Suppressor macrophage (primary cell): ENCODE measurements around the gene CCND2.

Source experiments
- DNase-seq, 4 experiments: peaks; one replicate each; pipeline ENCODE4 v3.0.0-alpha.2; 2020 to 2022

CCND2 gene

GRCh38 chr12:4256043-4256826 lies 17.3 kb upstream of the CCND2 start:
- DNase-seq: no peak

- no peak for DNase-seq
Observed at GRCh38 chr12:4257442-4257841, 16.1 kb upstream of the CCND2 start.

DNA sequence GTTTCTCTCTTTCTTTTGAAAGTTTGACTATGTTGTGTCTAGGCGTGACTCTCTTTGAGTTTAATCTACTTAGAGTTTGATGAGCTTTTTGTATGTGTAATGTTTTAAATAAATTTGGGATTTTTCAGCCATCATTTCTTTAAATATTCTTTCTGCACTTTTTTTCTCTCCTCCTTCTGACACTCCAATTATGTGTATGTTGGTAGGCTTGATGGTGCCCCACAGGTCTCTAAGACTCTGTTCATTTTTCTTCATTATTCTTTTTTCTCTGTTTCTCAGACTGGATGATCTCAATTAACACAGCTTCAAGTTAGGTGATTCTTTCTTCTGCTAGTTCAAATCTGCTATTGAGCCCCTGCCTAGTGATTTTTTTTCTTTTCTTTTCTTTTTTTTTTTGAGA lies 14.5 kb upstream of the CCND2 start:
- DNase-seq: no peak

GRCh38 chr12:4261655-4262054 lies 11.9 kb upstream of the CCND2 start:
- no peak for DNase-seq

DNA sequence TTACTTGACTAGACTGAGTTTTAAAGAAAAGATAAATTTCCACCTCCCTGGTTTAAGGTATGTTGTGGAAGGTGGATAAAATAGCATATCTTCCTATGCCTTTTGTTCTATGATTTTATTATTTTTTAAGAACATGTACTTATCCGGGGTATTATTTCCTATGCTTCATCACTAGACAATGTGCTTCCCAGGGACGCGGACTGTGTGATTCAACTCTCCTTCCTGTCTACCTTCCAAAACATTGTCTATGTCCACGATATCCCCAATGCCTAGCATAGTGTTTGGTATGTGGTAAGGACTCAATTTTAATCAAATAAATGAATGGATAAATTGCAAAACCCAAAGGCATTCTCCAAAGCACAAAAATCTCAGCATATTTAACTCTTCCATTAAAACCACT lies 8.3 kb upstream of the CCND2 start:
- no peak for DNase-seq

DNA sequence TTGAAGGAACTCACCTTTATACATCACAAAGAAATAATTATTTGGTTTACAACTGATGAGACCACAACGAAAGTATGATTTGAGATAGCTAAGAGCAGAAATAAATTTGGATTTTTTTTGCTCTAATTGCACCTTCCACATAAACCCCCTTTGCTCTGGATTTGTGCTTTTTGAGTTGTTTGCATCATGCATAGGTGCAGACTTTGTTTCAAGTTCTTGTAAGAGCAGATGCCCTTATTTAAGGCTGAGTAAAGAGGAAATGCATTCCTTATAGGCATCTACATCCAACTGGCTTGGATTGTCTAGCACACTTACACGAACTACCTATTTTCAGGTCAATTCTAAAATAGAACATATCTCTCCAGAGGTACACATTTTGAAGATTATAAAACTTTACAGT lies 6.6 kb upstream of the CCND2 start:
- DNase-seq: no peak

- DNase-seq: no peak
Observed at GRCh38 chr12:4267704-4268328, 5.7 kb upstream of the CCND2 start.

GRCh38 chr12:4268329-4269181 lies 5.0 kb upstream of the CCND2 start:
- peak in 3 of 4 experiments; percentile 36 to 38 (median 37) for DNase-seq

- DNase-seq: peak; percentile 78 to 90 (median 82)
Observed at GRCh38 chr12:4269279-4269991, 4.1 kb upstream of the CCND2 start.

DNA sequence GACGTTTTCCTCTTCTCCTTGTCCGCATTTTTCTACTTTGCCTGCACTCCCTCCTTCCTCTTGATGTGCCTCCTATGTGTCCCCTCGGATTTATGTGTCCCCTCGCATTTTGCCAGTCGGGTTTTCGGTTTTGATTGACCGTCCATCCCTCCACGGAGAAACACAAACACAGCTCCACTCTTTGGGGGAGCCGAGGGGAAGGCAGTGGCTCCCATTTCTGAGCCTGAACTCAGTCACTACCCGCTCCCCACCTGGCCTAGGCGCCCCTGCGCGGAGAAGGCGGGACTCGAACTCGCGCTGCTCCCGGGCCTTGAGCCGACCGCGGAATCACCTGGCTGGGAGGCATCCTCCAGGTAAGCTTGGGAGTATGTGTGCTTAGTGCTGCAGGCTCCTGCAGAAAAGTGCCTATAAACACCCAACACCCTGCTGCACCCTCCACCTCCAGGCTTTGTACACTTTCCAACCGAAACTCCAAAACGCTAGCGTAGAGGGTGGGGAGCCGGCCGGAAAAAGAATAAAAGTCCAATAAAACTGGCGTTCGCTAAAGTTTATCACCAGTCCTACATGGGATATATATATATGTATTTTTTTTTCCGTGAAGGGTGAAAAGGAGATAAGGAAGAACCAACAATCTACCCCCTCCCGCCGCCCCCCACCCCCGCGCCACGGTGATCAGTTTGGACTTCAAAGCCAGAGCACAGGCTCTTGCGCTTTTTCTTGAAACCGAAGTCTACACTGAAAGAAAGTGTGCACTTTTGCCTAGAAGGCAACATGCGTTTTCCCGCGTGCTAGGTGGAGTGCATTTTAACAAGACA lies 3.3 kb upstream of the CCND2 start:
- no peak for DNase-seq

DNA sequence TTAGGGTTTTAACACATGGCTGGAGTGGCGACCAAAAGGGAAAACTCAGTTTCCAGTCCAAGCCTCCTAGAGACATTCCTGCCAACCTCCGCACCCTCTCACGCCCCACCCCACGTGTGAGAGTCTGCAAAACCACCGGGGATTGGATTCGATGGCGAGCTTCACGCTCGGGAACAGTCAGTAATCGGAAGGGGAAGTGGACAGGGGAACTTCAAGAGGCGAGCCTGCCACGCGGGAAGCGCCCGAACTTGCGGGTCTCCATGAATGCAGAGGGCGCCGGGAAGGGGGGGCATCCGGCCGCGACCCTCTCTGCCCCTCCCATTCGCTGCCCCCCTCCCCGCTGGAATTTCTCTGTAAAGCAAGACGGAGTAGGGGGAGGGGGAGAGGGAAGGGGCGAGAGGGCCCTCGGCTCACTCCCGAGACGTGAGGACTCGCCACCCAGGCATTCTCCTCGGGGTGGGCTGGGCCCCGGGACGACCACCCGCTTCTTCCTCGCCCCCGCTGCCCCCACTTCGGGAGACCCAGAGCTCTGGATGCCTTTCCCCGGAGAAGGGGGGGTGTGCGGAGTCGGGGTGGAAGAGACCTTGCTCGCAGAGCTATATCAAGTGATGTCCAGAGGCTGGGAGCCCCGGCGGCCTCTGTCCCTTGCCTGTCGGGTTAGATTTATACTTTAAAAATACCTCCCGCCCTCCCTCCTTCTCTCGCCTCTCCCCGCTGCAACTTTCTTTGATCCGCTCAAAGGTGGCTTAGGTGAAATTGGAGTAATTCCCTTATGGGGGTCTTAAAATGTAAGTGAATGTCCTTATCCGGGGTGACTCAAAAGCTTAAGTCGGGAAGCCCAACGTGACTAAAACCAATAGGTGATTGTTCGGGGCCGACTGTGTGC lies 2.5 kb upstream of the CCND2 start:
- DNase-seq: peak; percentile 57 to 80 (median 71)

DNA sequence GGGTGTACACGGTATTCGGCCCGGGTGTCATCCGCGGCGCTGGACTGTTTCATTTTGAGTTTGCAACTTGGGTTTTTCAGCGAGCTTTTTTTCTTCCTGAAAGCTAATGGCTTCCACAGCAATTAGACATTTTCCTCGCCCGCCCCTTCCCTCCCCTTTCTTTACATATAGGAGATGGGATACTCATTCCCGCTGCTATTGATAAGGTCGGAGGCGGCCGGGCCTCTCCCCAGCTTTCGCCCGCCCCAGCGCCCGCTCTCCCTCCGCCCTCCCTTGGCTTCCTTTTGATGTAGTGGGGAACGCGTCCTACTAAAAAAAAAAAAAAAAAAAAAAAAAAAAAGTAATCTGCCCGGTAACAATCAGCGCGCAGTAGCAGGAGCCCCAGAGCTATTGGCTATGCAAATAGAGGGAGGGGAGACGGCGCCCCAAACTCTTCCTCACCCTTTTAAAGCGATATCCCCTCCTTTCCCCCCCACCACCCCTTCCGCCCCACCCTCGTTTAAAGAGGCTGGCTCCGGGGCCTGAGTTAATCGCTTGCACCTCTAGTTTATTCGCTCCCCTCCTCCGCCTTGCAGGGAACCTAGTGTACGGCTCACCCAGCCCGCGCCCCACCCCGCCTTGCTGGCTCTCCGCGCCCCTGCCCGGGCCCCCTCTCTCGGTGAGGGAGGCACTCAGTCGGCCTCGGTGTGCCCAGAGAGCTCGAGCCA lies 1.7 kb upstream of the CCND2 start:
- peak in 3 of 4 experiments; percentile 40 to 54 (median 51) for DNase-seq

DNA sequence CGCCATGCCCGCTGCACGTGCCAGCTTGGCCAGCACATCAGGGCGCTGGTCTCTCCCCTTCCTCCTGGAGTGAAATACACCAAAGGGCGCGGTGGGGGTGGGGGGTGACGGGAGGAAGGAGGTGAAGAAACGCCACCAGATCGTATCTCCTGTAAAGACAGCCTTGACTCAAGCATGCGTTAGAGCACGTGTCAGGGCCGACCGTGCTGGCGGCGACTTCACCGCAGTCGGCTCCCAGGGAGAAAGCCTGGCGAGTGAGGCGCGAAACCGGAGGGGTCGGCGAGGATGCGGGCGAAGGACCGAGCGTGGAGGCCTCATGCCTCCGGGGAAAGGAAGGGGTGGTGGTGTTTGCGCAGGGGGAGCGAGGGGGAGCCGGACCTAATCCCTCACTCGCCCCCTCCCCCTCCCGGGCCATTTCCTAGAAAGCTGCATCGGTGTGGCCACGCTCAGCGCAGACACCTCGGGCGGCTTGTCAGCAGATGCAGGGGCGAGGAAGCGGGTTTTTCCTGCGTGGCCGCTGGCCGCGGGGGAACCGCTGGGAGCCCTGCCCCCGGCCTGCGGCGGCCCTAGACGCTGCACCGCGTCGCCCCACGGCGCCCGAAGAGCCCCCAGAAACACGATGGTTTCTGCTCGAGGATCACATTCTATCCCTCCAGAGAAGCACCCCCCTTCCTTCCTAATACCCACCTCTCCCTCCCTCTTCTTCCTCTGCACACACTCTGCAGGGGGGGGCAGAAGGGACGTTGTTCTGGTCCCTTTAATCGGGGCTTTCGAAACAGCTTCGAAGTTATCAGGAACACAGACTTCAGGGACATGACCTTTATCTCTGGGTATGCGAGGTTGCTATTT lies 914 bp upstream of the CCND2 start:
- no peak for DNase-seq

GRCh38 chr12:4273273-4273651 lies 300 bp upstream of the CCND2 start:
- DNase-seq: no peak

GRCh38 chr12:4274396-4275015 lies 944 bp downstream of the CCND2 start:
- no peak for DNase-seq

DNA sequence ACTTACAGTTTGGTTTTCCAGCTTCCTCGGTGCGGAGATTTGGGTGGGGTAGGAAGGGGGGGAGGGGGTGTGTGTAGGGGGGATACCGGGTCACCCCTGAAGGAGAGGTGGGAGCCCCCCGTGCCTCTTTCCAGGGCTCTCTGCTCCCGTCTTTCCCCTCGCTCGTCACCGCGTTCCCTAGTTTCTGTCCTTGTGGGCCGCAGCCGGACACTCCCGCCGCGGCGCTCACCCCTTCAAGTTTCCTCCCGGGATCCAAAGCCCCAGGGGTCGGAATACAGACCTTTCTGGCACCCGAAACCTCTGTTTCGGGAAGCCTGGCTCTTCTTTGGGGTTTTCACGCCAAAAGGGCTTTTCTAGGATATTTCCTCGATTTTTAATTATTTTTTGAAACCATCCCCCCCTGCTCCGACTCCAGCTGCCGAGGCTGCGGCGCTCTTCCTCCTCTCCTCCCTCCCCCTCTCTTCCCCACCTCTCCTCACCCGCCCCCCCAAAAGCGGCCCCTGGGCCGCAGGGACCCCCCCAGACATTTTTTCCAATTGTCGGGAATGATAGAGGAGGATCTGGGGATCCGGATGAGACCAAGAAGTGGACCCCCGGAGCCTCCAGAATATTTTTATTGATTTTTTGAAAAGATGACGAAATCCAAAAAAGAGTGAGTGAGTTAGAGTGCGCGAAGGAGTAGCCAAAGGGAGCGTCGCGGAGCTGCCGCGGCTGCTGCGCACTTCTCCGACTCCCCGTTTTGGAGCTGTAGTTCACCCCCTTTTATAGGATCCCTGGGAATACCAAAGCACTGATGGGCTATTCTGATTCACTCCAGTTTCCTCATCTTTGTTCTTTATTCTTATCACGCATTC lies 1.7 kb downstream of the CCND2 start:
- DNase-seq: peak in 1 of 4 experiments; percentile 47

- no peak for DNase-seq
Observed at GRCh38 chr12:4275870-4276301, 2.3 kb downstream of the CCND2 start.
